Activated CD8-positive, alpha-beta memory T cell treated with anti-CD3 and anti-CD28 coated beads for 36 hours (primary cell): ENCODE data around the gene SLC1A3. TPM values are rescaled to one million over a fixed set of nuclear protein-coding genes. Genes with fewer than 3 reads are reported as not detected.

Experiments
- CTCF ChIA-PET: fragments of 350-600 bp; sonication (Branson Sonifier 250); formaldehyde crosslinking; loops from one replicate; lab custom pipeline; 2021; ENCODE audit warnings: antibody characterized with exemption; lab: Charles Lee
- POLR2A ChIA-PET: fragments of 350-600 bp; sonication (Branson Sonifier 250); formaldehyde crosslinking; loops from one replicate; lab custom pipeline; 2021; ENCODE audit warnings: antibody characterized with exemption; lab: Charles Lee
- total RNA-seq, 2 experiments: library from RNA; stranded (reverse); gene quantifications; one replicate each; pipeline ENCODE4 v1.2.3, GENCODE V29; 2021

SLC1A3 gene
- total RNA-seq, 2 experiments from 2014 or later: 0.42 TPM; not detected in 1

GRCh38 chr5:36598045-36598444 lies 8.4 kb upstream of the SLC1A3 start:
- ChIA-PET POLR2A (no interaction called here), CTCF (no interaction called here)

DNA sequence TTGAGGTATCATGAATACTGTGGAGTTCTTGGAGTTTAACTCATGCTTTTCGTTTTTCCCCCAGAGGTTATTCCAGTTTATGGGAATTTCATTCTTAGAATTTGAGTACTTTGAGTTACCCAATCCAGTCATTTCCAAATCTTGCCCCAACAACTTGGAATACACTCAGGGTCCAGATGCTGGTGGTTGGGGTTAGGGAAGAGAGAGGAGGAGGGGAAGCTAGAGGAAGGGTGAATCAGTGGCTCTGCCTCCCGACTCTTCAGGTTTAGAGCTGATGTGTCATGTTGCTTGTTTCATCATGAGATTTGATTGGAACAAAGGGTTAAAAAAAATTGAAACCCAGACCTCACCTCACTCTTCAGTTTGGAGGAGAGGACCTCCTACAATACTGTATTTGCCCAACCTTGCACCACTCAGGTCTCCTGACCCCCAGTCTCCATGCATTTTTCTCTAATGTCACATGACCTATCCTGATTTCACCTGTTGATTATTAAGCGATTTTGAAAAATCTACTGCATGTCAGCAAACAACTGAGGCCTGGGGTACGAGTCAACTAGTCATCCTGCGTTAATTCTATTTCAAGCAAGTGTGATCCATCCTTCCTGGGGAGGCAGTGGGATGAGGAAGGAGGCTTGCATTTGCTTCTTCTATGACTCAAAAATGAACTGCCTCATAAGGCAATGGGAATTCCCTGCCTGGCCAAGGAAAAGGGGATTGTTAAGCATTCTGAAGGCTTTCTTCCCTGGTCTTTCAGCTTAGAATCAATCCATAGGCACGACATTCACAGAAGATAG lies 6.2 kb upstream of the SLC1A3 start:
- CTCF ChIA-PET: no interaction called here
- POLR2A ChIA-PET: no interaction called here

DNA sequence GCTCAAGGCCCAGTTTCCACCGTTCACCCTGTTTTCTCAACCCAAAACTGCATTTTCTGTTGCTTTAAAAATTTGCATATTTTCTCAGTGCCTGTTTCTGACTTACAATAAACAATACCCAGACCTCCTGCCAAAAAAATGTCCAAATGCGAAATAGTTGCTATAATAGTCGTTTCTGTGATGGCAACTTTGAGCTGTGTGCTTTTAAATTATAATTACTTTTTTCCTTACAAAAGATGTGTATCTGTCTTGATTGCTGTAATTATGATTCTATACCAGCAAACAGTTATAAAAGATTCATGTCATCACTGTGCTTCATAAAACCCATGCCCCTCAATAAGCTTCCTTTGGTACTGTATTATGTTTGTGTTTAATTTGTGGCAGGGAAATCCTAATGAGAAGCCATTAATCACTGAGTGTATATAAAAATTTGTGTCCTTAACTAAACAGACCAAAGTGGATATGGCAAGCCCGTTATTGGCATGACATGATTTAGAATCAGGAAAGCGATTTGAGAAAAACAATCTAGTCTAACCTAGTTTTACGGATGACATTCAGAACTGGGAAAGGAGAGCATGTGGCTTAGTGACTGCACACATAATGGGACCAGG lies 5.4 kb upstream of the SLC1A3 start:
- ChIA-PET POLR2A (no interaction called here), CTCF (no interaction called here)

GRCh38 chr5:36602704-36603321 lies 3.6 kb upstream of the SLC1A3 start:
- ChIA-PET POLR2A (no interaction called here), CTCF (no interaction called here)

DNA sequence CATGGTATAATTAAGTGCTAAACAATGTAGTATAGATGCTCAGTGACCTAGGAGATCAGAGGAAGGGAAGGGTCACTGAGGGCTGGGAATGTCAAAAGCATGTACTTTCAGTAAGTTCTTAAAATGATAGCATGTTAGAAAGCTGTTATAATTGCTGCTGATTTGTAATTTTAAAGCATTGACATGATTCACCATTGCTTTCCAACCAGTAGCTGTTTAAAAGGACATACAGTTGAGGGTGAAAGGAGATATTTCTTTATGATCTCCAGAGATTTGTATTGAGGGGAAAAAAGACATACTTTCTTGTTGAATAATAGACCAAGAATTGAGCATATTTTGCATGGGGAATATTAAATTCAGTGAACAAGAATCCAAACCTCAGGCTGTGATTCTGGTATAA lies 1.2 kb upstream of the SLC1A3 start:
- ChIA-PET CTCF (no interaction called here), POLR2A (no interaction called here)

DNA sequence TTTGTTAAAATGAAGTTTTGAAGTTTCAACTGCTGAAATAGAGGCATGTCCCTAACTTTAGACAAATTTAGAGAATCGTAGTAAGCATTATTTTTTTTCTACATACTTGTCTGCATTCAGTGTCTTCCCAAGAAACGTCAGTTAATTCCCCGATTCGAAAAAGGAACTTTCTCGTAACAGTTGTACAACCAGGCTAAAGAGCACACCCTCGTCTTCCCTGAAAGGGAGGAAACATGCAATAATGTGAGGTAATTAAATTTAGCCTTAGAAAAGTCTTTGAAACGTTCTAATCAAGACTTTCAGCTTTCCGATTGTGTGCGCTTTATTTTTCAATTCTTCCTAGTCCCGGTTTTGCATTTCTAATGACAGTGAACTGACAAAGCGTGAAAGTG lies 374 bp upstream of the SLC1A3 start:
- ChIA-PET CTCF (no interaction called here), POLR2A (no interaction called here)

DNA sequence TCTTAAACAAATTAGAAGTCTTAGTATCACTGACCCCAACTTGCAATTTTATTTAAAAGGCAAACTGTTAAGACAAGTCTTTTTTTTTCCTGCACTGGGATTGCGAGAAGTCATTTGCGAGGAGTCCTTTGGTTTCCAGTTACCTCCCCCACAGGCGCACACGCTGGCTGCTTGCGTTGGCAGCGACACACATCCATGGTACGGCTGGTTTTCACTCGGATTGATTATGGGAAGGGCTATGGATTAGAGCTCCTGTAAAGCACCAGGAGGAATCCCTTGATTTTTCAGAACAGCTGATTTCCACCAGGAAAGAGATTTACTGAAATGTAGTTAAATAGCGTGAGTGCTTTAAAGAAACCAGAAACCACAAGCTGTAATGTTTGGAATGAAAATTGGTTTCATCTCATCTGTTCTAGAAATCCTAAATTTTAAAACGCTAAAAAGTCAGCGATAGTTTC lies 737 bp downstream of the SLC1A3 start:
- ChIA-PET POLR2A (no interaction called here), CTCF (interaction anchor here (0.7 to 1.1 kb wide), 2 partner anchors 100 to 480 kb away, joined by 3 read pairs; no protein-coding TSS in a partner anchor)

DNA sequence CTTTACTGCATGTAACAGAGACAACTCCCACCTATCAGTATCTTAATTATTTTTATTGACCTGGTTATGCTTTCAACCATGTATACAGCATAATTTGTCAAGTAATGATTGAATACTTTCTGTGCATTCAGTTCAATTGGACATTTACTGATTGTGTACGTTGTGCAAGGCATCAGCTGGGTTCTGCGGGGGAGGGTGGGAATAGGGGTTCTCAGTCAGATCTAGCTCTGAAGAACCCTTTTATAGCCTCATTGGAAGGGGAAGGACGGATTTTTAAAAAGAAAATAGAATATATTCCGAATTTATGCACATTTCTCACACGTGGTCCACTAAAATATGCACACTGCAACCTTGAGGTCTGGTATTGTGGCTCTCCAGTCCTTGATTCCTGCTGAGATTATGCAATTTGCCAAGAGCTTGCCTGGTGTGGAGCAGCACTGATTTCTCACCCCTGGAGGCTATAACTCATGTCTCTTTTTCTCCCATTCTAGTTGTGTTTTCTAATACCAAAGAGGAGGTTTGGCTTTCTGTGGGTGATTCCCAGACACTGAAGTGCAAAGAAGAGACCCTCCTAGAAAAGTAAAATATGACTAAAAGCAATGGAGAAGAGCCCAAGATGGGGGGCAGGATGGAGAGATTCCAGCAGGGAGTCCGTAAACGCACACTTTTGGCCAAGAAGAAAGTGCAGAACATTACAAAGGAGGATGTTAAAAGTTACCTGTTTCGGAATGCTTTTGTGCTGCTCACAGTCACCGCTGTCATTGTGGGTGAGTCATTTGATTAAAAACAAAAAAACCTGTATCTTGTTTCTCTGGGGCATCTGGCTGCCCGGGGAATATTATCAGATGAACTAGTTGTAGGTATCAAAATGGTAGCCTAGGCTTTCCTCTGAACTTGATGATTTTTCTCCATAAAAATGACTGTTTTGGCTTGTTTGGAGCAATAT lies 1.7 kb downstream of the SLC1A3 start:
- CTCF ChIA-PET: interaction anchor here (1.1 kb wide), 1 partner anchor 99 kb away, joined by 3 read pairs; no protein-coding TSS in a partner anchor
- POLR2A ChIA-PET: no interaction called here

DNA sequence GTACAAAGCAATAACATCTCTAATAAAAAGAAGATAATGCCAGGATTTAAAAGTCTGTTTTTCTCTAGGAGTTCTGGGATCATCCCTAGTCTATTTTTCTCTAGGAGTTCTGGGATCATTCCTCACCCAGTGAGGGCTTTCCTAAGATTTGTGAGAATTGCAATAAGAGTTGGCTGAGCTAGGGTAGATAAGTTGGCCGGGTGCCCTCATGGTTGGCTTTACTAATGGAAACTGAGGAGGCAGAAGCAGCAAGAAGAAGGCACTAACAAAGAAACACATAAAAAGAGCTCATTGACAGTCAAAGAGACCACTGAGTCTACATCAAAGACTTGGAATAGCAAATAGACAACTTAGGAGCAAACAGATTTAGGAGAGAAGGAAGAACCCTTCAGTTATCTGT lies 4.2 kb downstream of the SLC1A3 start:
- ChIA-PET POLR2A (no interaction called here), CTCF (interaction anchor here (0.7 kb wide), 1 partner anchor 10 kb away, joined by 5 read pairs; no protein-coding TSS in a partner anchor)

- CTCF ChIA-PET: no interaction called here
- POLR2A ChIA-PET: no interaction called here
These were observed 5.3 kb downstream of the SLC1A3 start for GRCh38 chr5:36611520-36612274.

DNA sequence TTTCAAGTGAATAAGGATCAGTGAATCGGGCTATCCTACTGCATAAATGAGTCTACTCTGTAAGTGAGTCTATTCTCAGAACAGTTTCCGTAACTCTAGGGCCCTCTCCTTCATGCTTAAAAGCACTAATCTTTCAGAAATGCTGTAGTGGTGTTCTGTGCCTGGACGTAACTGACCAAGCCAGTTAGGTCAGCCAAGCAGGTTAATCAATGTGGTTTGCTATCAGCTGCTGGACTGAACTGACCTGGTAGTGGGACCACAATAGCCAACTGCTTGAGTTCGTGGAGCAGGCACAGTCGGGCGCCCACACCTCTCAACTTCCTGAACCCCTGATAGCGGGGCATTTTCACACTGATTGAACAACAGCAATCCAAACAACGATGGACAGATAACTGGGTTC lies 6.8 kb downstream of the SLC1A3 start:
- ChIA-PET CTCF (no interaction called here), POLR2A (no interaction called here)

DNA sequence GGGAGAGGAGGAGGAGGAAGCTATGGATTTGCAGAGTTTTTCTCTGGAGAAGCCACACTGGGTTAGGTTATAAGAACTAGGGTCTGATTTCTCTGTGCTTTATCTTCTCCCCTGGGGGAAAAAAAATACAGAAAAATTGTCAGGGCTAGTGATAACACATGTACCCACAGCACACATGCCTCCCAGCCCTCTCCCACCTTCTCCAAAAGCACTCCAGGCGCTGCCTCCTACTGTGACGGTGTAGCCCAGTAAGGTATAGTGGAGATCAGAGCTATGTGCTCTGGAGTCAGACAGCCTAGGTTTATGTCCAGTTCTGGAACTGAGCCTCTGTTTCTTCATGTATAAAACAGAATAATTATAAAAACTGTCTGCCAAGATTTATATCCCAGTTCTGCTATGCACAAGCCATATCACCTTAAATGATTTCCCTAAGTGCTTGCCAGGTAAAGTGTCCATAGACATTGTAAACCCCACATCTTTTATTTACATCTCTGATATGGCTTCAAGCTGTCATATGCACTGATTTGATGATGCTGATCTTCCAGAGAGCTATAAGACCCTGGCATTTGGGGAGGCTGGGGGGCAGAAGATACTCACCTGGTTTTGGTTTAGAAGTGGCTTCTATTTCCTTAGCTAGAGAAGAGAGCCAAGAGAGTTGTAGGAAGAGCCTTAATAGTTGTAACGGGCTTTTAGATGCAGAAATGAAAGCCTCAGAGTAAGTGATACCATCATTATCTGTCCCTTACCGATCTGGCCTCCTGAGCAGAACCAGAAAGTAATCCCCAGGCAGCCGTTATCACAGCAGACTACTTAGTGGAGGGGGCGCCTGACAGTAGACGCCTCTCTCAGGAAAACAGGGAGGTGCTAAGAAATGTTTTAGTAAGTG lies 7.6 kb downstream of the SLC1A3 start:
- POLR2A ChIA-PET: no interaction called here
- CTCF ChIA-PET: no interaction called here

DNA sequence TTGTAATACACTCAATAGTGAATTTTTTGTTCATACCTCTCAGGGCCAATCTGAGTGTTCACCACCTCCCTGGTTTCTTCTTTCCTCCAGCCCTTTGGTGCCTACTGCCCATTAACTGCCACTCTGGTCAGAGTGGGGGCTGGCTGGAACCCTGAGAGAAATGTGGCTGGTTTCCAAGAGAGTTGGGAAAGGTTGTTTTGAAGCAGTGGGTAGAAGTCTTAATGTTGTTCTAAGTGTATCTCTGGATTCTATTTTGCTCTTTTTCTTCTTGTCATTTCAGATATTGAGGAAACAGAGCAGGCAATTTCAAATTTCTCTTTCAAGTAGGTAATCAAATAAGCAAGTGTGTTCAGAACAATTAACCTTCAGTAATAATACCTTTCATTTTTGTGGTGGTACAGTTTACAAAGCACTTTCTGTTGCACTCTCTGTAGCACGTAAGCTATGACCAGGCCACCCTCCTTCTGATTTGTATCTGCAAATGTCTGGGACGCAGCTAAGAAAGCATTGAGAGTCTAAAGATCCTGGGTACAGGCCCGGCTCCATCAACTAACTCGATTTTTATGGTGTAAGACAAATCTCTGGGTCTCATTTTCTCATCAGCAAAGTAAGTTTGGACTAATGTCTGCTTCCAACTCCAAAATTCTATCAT lies 8.4 kb downstream of the SLC1A3 start:
- CTCF ChIA-PET: no interaction called here

DNA sequence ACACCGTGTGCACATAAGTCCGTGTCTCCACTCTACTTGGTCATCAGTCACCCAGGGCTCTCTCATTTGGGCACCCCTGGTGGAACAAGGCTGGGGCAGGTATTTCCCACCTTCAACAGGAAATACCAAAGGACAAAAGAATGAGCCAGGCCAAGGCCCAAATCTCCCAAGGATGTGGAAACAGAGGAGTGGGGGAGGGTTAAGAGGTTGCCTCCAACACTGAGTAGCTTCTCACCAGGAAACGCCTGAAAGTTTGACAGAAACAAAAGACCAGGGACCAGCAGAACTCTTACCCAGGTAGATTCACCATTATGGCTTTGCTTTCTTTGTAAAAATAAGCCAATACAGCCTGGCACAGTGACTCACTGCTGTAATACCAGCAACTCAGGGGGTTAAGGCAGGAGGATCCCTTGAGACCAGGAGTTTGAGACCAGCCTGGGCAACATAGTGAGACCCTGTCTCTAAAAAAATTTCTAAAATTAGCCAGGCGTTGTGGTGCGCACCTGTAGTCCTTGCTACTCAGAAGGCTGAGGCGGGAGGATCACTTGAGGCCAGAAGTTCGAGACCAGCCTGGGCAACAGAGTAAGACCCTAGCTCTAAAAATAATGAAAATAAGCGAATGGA lies 12.7 kb downstream of the SLC1A3 start:
- ChIA-PET CTCF (interaction anchor here (0.7 kb wide), 1 partner anchor 22 kb away, joined by 3 read pairs; no protein-coding TSS in a partner anchor), POLR2A (no interaction called here)

More for the DNA sequence above, 8.4 kb downstream of the SLC1A3 start:
- POLR2A ChIA-PET: no interaction called here

- CTCF ChIA-PET: no interaction called here
These were observed 15.6 kb downstream of the SLC1A3 start for GRCh38 chr5:36621985-36622384.

DNA sequence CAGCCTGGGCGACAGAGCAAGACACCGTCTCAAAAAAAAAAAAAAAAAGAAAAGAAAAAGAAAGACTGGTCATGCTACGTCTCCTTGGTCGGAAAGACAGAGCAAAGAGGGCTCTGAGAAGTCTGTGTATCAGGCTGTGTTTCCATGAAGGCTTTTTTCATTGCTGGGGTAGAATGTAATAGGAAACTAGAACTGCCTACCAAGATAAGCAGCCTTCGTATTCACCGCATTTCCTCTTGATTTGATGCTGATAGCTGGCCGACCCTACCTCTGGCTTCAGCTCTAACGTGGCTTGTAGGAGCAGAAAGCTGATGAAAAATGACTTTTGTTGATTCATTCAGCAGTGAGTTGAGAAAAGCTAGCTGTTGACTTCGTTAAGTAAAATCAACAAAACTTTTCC lies 17.4 kb downstream of the SLC1A3 start:
- POLR2A ChIA-PET: no interaction called here
- CTCF ChIA-PET: no interaction called here

More at GRCh38 chr5:36621985-36622384, 15.6 kb downstream of the SLC1A3 start:
- POLR2A ChIA-PET: no interaction called here

DNA sequence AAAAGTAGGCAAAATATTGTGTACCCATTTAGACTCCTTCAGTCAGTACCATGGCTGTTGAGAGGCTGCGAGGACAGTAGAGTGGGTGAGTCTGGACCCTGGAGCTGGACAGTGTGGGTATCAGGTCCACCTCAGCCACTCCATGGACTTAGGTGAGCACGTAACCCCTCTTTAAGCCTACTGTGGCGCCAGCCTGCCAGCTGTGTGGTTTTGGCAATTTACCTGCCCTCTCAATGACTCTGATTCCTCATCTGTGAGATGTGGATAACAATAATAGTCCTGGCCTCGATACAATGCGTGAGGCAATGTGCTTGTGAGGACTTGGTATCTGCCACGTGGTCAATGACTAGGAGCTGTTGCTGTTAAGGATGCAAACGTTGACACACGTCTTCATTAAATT lies 17.9 kb downstream of the SLC1A3 start:
- ChIA-PET CTCF (no interaction called here), POLR2A (no interaction called here)
